Measurements from ENCODE around the gene PLEKHA6.
A peak's percentile ranks its signal among the peaks of the same experiment; 100 is the strongest.

PLEKHA6 gene

DNA sequence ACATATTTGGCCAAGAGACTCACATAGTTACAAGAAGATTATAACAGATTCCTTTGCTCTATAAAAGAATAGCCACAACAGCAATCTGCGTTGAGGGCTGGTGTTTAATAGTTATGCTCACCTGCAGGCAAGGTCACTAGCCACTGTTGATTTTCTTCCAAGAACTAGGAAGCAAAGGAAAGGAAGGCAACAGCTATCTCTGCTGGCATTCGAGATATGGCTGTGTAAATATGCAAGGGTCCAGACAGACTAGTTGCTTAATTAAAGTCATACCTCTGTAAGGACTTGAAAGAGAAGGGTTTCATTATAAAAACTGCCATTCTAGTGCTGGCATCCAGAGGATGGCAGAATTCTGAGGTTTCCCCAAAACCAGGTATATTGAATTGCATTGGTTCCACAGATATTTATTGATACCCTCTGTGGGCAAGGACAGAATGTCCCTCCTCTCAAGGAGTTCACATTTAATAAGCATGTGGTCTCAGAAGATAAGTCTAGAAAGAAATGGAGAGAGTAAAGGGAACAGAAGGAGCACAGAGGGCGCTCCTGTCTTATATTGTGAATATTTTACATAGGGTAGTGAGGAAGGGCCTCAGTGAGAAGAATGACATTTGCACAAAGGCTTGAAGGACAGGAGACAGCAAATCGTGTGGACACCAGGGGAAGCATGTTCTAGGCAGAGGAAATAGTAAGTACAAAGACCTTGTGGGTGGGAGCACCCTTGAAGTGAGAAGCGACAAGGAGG is 23.6 kb upstream of the PLEKHA6 start:
- no peak for DNase-seq (ENCODE audit: low spot score)

DNA sequence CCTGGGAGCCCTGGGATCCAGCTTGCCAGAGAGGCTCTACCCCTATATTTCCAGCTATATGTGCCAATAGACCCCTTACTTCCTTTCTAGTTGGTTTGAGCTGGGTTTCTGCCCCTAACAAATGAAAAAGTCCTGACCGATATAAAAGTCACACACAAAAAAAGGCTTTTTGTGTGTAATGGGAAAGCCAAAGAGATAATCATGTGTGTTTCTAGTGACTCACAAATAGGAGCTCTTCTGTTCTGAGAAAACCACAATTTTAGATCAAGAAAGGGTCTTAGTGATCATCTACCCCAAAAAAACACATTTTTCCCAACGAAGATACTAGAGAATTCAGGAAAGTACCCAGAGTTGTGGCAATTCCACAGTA is 23.0 kb upstream of the PLEKHA6 start:
- DNase-seq (ENCODE audit: low spot score): no peak

GRCh38 chr1:204380293-204380831 is 20.6 kb upstream of the PLEKHA6 start:
- DNase-seq (ENCODE audit: low spot score): no peak

DNA sequence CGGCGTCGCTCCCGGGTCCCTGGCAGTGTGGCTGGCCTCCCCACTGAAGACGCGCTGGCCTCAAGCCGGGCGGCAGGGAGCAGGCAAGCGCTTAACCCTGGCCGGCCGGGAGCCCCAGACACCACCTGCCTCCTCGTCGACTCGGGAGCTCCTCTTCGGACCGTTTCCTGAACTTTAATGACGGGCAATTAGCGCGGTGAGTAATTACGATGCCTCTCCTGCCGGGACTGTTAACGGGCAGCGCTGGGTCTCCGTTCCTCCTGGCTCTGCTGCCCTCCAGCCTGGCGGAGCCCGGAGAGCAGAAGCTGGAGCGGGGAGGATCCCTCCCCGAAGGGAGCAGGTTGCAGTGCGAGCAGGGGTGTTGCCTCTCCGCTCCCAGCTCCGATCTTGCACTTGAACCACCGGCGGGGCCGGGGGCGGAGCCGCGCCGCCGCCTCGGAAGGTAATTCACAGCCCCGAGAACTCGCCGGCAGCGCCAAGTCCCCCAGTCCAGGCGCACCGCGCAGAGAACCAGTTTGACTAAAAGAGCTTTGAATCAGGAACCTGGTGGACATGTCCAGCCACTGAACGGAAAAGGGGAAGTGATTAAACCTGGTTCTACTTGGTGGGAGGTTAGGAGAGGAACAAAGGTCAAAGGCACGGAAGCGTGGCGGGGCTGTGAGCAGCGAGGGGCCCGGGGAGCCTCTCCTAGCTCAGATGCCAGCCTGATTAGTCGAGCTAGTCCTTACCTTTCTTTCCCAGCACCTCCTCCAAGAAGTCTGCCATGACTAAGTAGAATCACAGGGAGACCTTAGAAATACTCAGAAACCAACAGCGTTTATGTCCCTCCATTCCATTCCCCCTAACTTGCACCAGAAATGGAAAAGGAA is 18.3 kb upstream of the PLEKHA6 start:
- no peak for DNase-seq (ENCODE audit: low spot score)

DNA sequence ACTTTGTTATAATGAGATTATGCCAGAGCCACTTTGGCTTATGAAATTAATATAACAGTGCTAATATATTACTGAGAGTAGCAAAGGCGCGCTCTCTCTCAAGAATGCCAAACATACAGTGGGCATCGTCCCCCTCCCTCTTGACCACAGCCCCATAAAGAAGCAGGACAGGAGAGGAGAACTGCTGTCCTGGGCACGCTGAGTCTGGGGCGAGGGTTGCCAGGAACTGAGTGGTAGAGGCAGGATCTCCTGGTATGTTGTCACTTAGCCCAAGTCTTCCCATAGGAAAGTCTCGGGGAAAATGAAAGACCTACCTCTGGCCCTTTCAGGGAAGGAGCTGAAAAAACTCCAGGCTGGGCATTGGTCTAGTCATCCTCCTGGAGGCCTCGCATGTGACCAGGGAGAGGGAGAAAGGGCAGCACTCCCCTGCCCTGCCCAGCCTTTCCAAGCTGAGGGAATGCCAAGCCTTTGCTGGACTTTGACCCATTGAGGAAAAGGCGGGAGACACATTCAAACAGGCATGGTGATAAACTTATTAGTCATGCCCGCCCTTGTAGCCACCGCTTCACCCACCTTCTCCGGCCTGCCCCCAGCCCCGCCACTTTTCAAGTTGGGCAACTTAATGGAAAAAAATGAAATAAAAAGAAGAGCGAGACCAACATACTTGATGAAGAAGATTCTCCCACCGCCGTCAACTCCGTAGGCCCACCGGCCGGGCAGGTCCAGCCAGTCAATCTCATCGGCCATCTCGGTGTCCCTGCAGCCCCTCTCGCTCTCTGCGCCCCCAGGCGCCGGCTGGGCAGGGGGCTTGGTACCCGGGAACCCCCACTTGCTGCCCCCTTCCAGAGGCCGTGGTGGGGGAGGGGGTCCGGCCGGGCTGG is 17.4 kb upstream of the PLEKHA6 start:
- no peak for DNase-seq (ENCODE audit: low spot score)

GRCh38 chr1:204376465-204376864 is 16.7 kb upstream of the PLEKHA6 start:
- no peak for DNase-seq (ENCODE audit: low spot score)

GRCh38 chr1:204373911-204374310 is 14.2 kb upstream of the PLEKHA6 start:
- no peak for DNase-seq (ENCODE audit: low spot score)

DNA sequence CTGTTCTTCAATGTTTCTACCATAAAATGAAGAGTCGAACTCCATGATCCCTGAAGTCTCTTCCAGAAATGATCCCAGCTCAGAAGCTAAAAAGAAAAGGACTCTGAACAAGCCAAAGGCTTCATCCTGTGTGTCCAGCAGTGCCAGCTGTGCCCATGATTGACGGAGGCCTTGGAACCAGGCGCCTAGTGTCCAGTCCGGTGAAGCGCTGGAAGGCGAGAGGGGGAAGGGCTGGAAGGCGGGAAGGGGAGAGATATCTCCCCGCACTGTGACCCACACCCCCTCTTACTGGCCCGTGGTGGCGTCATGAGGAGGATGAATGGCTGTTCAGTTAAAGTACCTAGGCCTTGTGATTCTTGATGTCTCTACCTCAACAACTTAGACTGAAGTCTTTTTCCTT is 10.4 kb upstream of the PLEKHA6 start:
- DNase-seq (ENCODE audit: low spot score): no peak

GRCh38 chr1:204368996-204369726 is 9.4 kb upstream of the PLEKHA6 start:
- no peak for DNase-seq (ENCODE audit: low spot score)

DNA sequence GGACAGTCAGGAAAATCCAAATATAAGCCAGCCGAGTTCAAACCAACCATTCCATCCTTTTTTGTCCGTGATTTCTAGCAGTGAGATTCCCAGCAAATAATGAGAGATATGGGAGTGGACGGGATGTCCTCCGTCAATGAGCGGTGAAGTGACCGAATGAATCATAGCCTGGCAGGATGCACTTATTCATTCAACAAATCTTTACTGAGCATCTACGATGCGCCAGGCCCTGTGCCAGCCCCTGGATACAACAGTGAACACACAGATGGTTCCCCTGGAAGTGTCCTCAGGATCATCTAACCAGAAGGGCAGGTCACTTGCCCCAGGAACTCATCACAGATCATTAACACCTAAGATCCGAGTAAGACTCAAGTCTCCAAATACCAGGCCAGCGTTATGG is 8.2 kb upstream of the PLEKHA6 start:
- no peak for DNase-seq (ENCODE audit: low spot score)

DNA sequence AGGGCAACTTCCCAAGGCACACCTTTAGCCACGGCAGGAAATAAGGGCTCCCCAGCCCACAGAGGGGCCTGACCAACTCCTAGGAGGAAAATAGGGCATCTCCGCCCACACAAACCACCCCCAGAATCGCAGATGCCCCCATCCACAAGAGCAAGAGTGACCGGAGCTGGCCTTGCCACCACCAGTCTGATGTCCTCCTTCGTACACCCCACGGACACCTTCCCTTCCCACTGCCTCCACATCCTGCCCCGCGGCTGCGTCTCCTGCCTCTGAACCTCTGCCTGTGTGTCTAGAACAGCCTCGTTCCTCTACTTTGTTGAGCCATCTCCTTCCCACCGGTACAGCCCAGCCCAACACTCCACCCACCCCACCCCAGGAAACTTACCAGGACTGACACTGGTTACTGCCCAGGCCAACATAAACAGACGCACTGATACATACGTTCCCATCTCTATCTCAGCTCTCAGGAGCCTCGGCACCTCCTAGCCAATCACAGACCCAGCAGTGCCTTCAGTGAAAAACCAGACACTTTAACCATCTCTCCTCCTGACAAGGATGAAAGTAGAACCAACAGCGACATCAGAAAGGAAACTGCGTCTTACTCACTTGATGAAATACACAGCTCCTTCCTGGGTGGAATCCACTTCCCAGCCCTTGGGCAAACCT is 7.6 kb upstream of the PLEKHA6 start:
- no peak for DNase-seq (ENCODE audit: low spot score)

- no peak for DNase-seq (ENCODE audit: low spot score)
Measured at GRCh38 chr1:204366759-204367158, 7.0 kb upstream of the PLEKHA6 start.

GRCh38 chr1:204363335-204364114 is 3.8 kb upstream of the PLEKHA6 start:
- peak; percentile 83 for DNase-seq (ENCODE audit: low spot score)

- no peak for DNase-seq (ENCODE audit: low spot score)
Measured at GRCh38 chr1:204362984-204363334, 3.2 kb upstream of the PLEKHA6 start.

GRCh38 chr1:204361781-204362180 is 2.1 kb upstream of the PLEKHA6 start:
- DNase-seq (ENCODE audit: low spot score): no peak

- no peak for DNase-seq (ENCODE audit: low spot score)
Measured at GRCh38 chr1:204361341-204361771, 1.6 kb upstream of the PLEKHA6 start.

DNA sequence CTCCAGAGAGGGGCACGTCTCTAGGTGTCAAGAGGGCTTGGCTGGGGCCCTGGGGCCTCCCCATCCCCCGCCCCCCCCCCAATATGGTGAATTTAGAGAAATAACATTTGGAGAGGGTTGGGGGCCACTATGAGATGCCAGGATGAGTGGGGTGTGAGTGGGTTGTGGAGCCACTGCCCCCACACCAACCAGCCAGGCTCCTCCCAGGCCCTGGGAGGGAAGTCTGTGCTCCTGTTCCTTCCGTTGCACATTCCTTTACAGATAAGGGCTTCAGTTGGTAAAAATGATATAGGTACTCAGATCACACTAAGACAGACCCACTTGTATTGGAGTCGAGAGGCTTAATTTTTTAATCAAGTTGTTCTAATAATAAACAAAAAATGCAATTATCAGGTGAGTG is 585 bp upstream of the PLEKHA6 start:
- no peak for DNase-seq (ENCODE audit: low spot score)

- DNase-seq (ENCODE audit: low spot score): no peak
Measured at GRCh38 chr1:204359131-204359473, 627 bp downstream of the PLEKHA6 start.

GRCh38 chr1:204358605-204359004 is 1.1 kb downstream of the PLEKHA6 start:
- no peak for DNase-seq (ENCODE audit: low spot score)

Measured in left forelimb (tissue), 1 donor.